C4-2B (cell line): Measurements from ENCODE around the gene CEP68.

Source experiments
- ZFX ChIP-seq: fragments of 450-650 bp; IDR thresholded peaks from 2 replicates; pipeline ENCODE4 v1.6.1; 2017
- TF ChIP-seq, protein P1 (sequence below): fragments of 450-650 bp; conservative IDR thresholded peaks from 2 replicates; pipeline ENCODE4 v1.5.1; 2017; ENCODE audit warnings: mild to moderate bottlenecking

DNA sequence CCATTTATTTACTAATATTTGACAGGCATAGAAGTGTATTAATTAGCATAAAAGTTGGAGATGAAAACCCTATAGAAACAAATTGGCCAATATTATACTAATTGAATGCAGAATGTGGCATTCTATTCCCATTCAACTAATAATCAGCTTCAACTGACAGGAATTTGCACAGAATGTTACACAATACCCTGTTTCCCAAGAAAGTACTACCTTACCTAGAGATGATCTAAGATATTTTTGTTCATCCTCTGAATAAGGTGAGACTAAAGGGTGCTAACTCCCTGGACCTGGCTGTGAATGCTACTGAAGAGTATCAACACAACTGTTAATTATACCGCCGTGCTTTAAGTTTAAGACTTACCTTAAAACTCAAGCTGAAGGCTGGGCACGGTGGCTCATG is 28.9 kb downstream of the CEP68 start:
- TF ChIP-seq, protein P1, sequence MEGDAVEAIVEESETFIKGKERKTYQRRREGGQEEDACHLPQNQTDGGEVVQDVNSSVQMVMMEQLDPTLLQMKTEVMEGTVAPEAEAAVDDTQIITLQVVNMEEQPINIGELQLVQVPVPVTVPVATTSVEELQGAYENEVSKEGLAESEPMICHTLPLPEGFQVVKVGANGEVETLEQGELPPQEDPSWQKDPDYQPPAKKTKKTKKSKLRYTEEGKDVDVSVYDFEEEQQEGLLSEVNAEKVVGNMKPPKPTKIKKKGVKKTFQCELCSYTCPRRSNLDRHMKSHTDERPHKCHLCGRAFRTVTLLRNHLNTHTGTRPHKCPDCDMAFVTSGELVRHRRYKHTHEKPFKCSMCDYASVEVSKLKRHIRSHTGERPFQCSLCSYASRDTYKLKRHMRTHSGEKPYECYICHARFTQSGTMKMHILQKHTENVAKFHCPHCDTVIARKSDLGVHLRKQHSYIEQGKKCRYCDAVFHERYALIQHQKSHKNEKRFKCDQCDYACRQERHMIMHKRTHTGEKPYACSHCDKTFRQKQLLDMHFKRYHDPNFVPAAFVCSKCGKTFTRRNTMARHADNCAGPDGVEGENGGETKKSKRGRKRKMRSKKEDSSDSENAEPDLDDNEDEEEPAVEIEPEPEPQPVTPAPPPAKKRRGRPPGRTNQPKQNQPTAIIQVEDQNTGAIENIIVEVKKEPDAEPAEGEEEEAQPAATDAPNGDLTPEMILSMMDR: no peak
- TF ChIP-seq ZFX: no peak
